GM23338 (cell line): ENCODE results near the gene RELL1. TPM values are rescaled to one million over a fixed set of nuclear protein-coding genes. Genes with fewer than 3 reads are reported as not detected.

Experiments used
- ATAC-seq: fragments of 200-7000 bp; cut with Tn5 transposase; 3 replicates; pipeline ENCODE4 v1.9.1; 2020
- DNase-seq: peaks from one replicate; pipeline ENCODE4 v3.0.0-alpha.2; 2015; ENCODE audit warnings: low spot score
- H2AFZ ChIP-seq: fragments of 200-600 bp; sonication (generic); 2 replicates; pipeline ENCODE4 v1.8.0; 2016; ENCODE audit warnings: antibody characterized with exemption, mild to moderate bottlenecking, moderate library complexity
- H3F3A ChIP-seq: fragments of 200-600 bp; sonication (generic); replicated peaks from 2 replicates; pipeline ENCODE4 v1.8.0; 2017; ENCODE audit warnings: antibody characterized with exemption, mixed run types, low read depth
- H3K27ac ChIP-seq: fragments of 200-600 bp; sonication (generic); 2 replicates; pipeline ENCODE4 v1.6.1; 2016; ENCODE audit warnings: low read depth
- H3K27me3 ChIP-seq: fragments of 200-600 bp; sonication (generic); 2 replicates; pipeline ENCODE4 v1.8.0; 2016; ENCODE audit warnings: mild to moderate bottlenecking, mixed run types, moderate library complexity; ENCODE audit not compliant: insufficient read depth
- H3K36me3 ChIP-seq: fragments of 200-600 bp; sonication (generic); 2 replicates; pipeline ENCODE4 v1.8.0; 2016; ENCODE audit warnings: mild to moderate bottlenecking; ENCODE audit not compliant: insufficient read depth
- H3K4me1 ChIP-seq: fragments of 200-600 bp; sonication (generic); 2 replicates; pipeline ENCODE4 v1.8.0; 2016; ENCODE audit warnings: mild to moderate bottlenecking, moderate library complexity; ENCODE audit not compliant: insufficient read depth
- H3K4me2 ChIP-seq: fragments of 200-600 bp; sonication (generic); 2 replicates; pipeline ENCODE4 v1.7.1; 2017; ENCODE audit warnings: mixed run types
- H3K4me3 ChIP-seq: fragments of 200-600 bp; sonication (generic); 2 replicates; pipeline ENCODE4 v1.6.1; 2016; ENCODE audit warnings: mixed run types
- H3K79me2 ChIP-seq: fragments of 200-600 bp; sonication (generic); replicated peaks from 2 replicates; pipeline ENCODE4 v1.8.0; 2017; ENCODE audit warnings: mild to moderate bottlenecking; ENCODE audit not compliant: insufficient read depth
- H3K9me2 ChIP-seq: fragments of 200-600 bp; sonication (generic); 2 replicates; pipeline ENCODE4 v1.8.0; 2017; ENCODE audit not compliant: insufficient read depth
- H4K20me1 ChIP-seq: fragments of 200-600 bp; sonication (generic); replicated peaks from 2 replicates; pipeline ENCODE4 v1.8.0; 2017; ENCODE audit warnings: mild to moderate bottlenecking; ENCODE audit not compliant: insufficient read depth
- H3K27ac Mint-ChIP-seq: 2 replicates; pipeline ENCODE4 v1.8.0; 2020; ENCODE audit warnings: inconsistent platforms, mild to moderate bottlenecking, moderate library complexity, mixed read lengths
- H3K27me3 Mint-ChIP-seq: 3 replicates; pipeline ENCODE4 v1.8.0; 2022; ENCODE audit warnings: low read depth, mild to moderate bottlenecking, moderate library complexity, mixed read lengths, inconsistent platforms; ENCODE audit not compliant: insufficient read depth, poor library complexity
- H3K36me3 Mint-ChIP-seq: 3 replicates; pipeline ENCODE4 v1.8.0; 2021; ENCODE audit warnings: low read depth, mild to moderate bottlenecking, inconsistent platforms, moderate library complexity, mixed read lengths
- H3K4me1 Mint-ChIP-seq: 3 replicates; pipeline ENCODE4 v1.8.0; 2020; ENCODE audit warnings: mild to moderate bottlenecking, inconsistent platforms, mixed read lengths
- H3K4me3 Mint-ChIP-seq: 3 replicates; pipeline ENCODE4 v1.8.0; 2021; ENCODE audit warnings: moderate library complexity, mild to moderate bottlenecking, inconsistent platforms, mixed read lengths
- H3K9me3 Mint-ChIP-seq: 3 replicates; pipeline ENCODE4 v1.8.0; 2020; ENCODE audit warnings: moderate library complexity, mild to moderate bottlenecking, inconsistent platforms, mixed read lengths
- CREB1 ChIP-seq: fragments of 250-450 bp; sonication (Bioruptor Pico); IDR thresholded peaks from 2 replicates; pipeline ENCODE4 v1.5.0; 2020; ENCODE audit warnings: low read depth, mild to moderate bottlenecking, moderate library complexity
- POLR2AphosphoS5 ChIP-seq: IDR thresholded peaks from 2 replicates; pipeline ENCODE4 v1.6.1; 2016; ENCODE audit warnings: antibody characterized with exemption, low read depth
- STAT1 ChIP-seq: IDR thresholded peaks from one replicate; pipeline ENCODE4 v1.6.1; 2016; ENCODE audit warnings: antibody characterized with exemption; ENCODE audit not compliant: unreplicated experiment
- polyA plus RNA-seq: library from polyadenylated mRNA; unstranded; fragments of >200 nt; fragmentation: Nextera tagmentation; extraction: Ambion mirVana; gene quantifications from 2 replicates; pipeline ENCODE4 v1.2.1, GENCODE V29; 2016
- total RNA-seq: library from RNA; depleted of rRNA; stranded (reverse); fragments of >200 nt; shearing (Covaris generic); gene quantifications from 2 replicates; pipeline ENCODE4 v1.2.3, GENCODE V29; 2014
- TF ChIP-seq, protein P1 (sequence below): IDR thresholded peaks from one replicate; pipeline ENCODE4 v1.6.1; 2018; ENCODE audit warnings: antibody characterized with exemption; ENCODE audit not compliant: unreplicated experiment
- TF ChIP-seq, protein P2 (sequence below): fragments of 250-450 bp; sonication (Bioruptor Pico); IDR thresholded peaks from 2 replicates; pipeline ENCODE4 v1.5.0; 2020; ENCODE audit warnings: mild to moderate bottlenecking, moderate library complexity

RELL1 gene
- total and polyA plus RNA-seq, 2 experiments from 2014 or later = 2.8 to 28.5 TPM

DNA sequence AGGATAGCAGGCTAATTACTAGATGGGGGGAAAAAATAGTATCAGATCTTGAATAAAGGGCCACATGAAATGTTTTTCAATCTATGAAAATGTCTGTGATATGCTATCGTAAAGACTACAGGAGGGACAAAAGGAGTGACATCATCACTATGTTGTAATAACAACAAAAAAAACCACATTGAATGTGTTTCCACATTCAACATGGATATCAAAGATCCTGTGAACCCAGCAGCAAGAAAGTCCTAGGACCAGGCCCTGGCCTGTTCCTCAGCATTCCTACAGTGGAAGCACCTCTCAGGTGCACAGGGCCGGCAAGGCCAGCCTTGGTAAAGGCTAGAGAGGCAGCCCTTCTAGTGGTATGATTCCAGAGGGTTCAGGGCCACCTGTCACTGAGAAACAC lies 118.3 kb downstream of the RELL1 start:
- no peak overlapping the region for H3K4me3 Mint-ChIP-seq
- no peak overlapping the region for H3K27ac Mint-ChIP-seq
- Histone ChIP-seq H3K27me3 (no peaks in the 10 kb centered on the region), H3K4me2 (no peak overlapping the region), H3K36me3 (no peaks in the 10 kb centered on the region), H3K27ac (no peak overlapping the region), H3K4me3 (no peak overlapping the region), H3K9me2 (no peaks in the 10 kb centered on the region), H3K79me2 (no peaks in the 10 kb centered on the region), H2AFZ (no peak overlapping the region), H4K20me1 (no peaks in the 10 kb centered on the region), H3K4me1 (no peaks in the 10 kb centered on the region), H3F3A (no peaks in the 10 kb centered on the region)
- ATAC-seq = no peak
- no peaks in the 10 kb centered on the region; the same call in 2 of the 3 replicates for H3K9me3 Mint-ChIP-seq
- no peak for DNase-seq
- peaks cover 3% of the 10 kb centered on the region for H3K27me3 Mint-ChIP-seq
- TF ChIP-seq POLR2AphosphoS5 (no peak), STAT1 (no peak), CREB1 (CRISPR knock-in tag) (no peak)
- TF ChIP-seq, protein P1, sequence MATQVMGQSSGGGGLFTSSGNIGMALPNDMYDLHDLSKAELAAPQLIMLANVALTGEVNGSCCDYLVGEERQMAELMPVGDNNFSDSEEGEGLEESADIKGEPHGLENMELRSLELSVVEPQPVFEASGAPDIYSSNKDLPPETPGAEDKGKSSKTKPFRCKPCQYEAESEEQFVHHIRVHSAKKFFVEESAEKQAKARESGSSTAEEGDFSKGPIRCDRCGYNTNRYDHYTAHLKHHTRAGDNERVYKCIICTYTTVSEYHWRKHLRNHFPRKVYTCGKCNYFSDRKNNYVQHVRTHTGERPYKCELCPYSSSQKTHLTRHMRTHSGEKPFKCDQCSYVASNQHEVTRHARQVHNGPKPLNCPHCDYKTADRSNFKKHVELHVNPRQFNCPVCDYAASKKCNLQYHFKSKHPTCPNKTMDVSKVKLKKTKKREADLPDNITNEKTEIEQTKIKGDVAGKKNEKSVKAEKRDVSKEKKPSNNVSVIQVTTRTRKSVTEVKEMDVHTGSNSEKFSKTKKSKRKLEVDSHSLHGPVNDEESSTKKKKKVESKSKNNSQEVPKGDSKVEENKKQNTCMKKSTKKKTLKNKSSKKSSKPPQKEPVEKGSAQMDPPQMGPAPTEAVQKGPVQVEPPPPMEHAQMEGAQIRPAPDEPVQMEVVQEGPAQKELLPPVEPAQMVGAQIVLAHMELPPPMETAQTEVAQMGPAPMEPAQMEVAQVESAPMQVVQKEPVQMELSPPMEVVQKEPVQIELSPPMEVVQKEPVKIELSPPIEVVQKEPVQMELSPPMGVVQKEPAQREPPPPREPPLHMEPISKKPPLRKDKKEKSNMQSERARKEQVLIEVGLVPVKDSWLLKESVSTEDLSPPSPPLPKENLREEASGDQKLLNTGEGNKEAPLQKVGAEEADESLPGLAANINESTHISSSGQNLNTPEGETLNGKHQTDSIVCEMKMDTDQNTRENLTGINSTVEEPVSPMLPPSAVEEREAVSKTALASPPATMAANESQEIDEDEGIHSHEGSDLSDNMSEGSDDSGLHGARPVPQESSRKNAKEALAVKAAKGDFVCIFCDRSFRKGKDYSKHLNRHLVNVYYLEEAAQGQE = no peak
- TF ChIP-seq, protein P2, sequence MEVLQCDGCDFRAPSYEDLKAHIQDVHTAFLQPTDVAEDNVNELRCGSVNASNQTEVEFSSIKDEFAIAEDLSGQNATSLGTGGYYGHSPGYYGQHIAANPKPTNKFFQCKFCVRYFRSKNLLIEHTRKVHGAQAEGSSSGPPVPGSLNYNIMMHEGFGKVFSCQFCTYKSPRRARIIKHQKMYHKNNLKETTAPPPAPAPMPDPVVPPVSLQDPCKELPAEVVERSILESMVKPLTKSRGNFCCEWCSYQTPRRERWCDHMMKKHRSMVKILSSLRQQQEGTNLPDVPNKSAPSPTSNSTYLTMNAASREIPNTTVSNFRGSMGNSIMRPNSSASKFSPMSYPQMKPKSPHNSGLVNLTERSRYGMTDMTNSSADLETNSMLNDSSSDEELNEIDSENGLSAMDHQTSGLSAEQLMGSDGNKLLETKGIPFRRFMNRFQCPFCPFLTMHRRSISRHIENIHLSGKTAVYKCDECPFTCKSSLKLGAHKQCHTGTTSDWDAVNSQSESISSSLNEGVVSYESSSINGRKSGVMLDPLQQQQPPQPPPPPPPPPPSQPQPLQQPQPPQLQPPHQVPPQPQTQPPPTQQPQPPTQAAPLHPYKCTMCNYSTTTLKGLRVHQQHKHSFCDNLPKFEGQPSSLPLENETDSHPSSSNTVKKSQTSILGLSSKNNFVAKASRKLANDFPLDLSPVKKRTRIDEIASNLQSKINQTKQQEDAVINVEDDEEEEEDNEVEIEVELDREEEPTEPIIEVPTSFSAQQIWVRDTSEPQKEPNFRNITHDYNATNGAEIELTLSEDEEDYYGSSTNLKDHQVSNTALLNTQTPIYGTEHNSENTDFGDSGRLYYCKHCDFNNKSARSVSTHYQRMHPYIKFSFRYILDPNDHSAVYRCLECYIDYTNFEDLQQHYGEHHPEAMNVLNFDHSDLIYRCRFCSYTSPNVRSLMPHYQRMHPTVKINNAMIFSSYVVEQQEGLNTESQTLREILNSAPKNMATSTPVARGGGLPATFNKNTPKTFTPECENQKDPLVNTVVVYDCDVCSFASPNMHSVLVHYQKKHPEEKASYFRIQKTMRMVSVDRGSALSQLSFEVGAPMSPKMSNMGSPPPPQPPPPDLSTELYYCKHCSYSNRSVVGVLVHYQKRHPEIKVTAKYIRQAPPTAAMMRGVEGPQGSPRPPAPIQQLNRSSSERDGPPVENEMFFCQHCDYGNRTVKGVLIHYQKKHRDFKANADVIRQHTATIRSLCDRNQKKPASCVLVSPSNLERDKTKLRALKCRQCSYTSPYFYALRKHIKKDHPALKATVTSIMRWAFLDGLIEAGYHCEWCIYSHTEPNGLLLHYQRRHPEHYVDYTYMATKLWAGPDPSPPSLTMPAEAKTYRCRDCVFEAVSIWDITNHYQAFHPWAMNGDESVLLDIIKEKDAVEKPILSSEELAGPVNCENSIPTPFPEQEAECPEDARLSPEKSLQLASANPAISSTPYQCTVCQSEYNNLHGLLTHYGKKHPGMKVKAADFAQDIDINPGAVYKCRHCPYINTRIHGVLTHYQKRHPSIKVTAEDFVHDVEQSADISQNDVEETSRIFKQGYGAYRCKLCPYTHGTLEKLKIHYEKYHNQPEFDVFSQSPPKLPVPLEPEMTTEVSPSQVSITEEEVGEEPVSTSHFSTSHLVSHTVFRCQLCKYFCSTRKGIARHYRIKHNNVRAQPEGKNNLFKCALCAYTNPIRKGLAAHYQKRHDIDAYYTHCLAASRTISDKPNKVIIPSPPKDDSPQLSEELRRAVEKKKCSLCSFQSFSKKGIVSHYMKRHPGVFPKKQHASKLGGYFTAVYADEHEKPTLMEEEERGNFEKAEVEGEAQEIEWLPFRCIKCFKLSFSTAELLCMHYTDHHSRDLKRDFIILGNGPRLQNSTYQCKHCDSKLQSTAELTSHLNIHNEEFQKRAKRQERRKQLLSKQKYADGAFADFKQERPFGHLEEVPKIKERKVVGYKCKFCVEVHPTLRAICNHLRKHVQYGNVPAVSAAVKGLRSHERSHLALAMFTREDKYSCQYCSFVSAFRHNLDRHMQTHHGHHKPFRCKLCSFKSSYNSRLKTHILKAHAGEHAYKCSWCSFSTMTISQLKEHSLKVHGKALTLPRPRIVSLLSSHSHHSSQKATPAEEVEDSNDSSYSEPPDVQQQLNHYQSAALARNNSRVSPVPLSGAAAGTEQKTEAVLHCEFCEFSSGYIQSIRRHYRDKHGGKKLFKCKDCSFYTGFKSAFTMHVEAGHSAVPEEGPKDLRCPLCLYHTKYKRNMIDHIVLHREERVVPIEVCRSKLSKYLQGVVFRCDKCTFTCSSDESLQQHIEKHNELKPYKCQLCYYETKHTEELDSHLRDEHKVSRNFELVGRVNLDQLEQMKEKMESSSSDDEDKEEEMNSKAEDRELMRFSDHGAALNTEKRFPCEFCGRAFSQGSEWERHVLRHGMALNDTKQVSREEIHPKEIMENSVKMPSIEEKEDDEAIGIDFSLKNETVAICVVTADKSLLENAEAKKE (CRISPR knock-in tag) = no peak
- peaks cover 4% of the 10 kb centered on the region; the same call in 2 of the 3 replicates for H3K4me1 Mint-ChIP-seq
- no peaks in the 10 kb centered on the region for H3K36me3 Mint-ChIP-seq
